Measurements from ENCODE around the gene SLC26A11. TPM values are rescaled to one million over a fixed set of nuclear protein-coding genes. Genes with fewer than 3 reads are reported as not detected.

SLC26A11 gene
- total RNA-seq, 4 donors from 2014 or later = 10.0 to 38.7 (median 16.0) TPM

DNA sequence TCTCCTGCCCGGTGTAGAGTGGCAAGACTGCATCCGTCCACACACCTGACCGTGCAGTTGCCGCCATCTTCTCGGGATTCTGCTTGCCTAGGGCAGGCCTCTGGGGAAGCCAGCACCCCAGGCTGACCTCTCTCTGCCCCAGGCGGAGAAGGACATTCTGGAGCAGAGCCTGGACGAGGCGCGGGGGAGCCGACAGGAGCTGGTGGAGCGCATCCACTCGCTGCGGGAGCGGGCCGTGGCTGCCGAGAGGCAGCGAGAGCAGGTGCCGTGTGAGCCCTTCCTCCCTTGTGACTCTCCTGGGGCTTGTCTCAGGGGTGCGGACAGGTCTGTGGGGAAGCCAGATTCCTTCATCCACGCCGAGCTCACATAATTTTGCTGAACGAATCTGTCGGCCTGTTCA is 30.6 kb upstream of the SLC26A11 start:
- H3K4me3 ChIP-seq = no peak overlapping the region
- DNase-seq = no peak
- H3K27ac ChIP-seq = no peak overlapping the region
- no peaks in the 10 kb centered on the region for H3K27me3 ChIP-seq
- H3K36me3 ChIP-seq = no peaks in the 10 kb centered on the region
- H3K9me3 ChIP-seq = no peaks in the 10 kb centered on the region
- TF ChIP-seq POLR2A (IDR thresholded peaks at IDR 0.05) = no peak
- TF ChIP-seq, protein P1, sequence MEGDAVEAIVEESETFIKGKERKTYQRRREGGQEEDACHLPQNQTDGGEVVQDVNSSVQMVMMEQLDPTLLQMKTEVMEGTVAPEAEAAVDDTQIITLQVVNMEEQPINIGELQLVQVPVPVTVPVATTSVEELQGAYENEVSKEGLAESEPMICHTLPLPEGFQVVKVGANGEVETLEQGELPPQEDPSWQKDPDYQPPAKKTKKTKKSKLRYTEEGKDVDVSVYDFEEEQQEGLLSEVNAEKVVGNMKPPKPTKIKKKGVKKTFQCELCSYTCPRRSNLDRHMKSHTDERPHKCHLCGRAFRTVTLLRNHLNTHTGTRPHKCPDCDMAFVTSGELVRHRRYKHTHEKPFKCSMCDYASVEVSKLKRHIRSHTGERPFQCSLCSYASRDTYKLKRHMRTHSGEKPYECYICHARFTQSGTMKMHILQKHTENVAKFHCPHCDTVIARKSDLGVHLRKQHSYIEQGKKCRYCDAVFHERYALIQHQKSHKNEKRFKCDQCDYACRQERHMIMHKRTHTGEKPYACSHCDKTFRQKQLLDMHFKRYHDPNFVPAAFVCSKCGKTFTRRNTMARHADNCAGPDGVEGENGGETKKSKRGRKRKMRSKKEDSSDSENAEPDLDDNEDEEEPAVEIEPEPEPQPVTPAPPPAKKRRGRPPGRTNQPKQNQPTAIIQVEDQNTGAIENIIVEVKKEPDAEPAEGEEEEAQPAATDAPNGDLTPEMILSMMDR (IDR thresholded peaks at IDR 0.05) = no peak
- intact Hi-C loops (cut with DNase I; ENCODE audit: low total_unique reads) = no loop called here
- no peaks in the 10 kb centered on the region for H3K4me1 ChIP-seq

DNA sequence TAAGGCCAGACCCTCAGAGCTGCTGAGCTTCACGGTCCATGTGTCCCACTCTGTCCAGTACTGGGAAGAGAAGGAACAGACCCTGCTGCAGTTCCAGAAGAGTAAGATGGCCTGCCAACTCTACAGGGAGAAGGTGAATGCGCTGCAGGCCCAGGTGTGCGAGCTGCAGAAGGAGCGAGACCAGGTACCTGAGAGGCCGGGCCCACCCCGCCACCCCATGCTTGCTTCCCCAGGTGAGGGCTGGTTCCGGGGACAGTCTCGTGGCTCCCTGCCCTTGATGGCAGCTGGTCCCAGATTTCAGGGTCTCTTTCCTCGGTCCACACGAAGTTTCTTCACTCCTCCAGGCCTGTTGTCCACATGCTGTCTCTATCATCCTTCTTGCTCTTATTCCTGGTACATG is 29.5 kb upstream of the SLC26A11 start:
- H3K27me3 ChIP-seq = no peaks in the 10 kb centered on the region
- DNase-seq = no peak
- no peak overlapping the region for H3K27ac ChIP-seq
- no peaks in the 10 kb centered on the region for H3K36me3 ChIP-seq
- intact Hi-C loops (cut with DNase I; ENCODE audit: low total_unique reads) = no loop called here
- TF ChIP-seq, protein P1 (IDR thresholded peaks at IDR 0.05) = no peak
- no peak for TF ChIP-seq POLR2A (IDR thresholded peaks at IDR 0.05)
- no peak overlapping the region for H3K4me3 ChIP-seq
- no peaks in the 10 kb centered on the region for H3K9me3 ChIP-seq
- no peaks in the 10 kb centered on the region for H3K4me1 ChIP-seq

DNA sequence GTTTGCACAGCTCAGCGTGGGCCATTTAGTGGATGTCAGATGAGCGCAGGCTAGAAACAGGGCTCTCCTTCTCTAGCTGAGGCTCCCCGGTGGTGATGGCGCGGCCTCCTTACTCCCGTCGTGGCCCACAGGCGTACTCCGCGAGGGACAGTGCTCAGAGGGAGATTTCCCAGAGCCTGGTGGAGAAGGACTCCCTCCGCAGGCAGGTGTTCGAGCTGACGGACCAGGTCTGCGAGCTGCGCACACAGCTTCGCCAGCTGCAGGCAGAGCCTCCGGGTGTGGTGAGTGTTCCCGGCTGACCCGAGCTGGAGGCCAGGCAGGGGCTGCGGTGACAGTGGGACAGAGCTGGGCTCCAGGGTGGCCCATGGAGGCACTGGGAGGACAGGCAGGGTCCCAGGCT is 29.0 kb upstream of the SLC26A11 start:
- TF ChIP-seq POLR2A (IDR thresholded peaks at IDR 0.05) = no peak
- TF ChIP-seq, protein P1 (IDR thresholded peaks at IDR 0.05) = no peak
- Histone ChIP-seq H3K36me3 (no peaks in the 10 kb centered on the region), H3K4me1 (no peaks in the 10 kb centered on the region), H3K27ac (no peak overlapping the region), H3K9me3 (no peaks in the 10 kb centered on the region), H3K27me3 (no peaks in the 10 kb centered on the region), H3K4me3 (no peak overlapping the region)
- DNase-seq = no peak
- intact Hi-C loops (cut with DNase I; ENCODE audit: low total_unique reads) = no loop called here

DNA sequence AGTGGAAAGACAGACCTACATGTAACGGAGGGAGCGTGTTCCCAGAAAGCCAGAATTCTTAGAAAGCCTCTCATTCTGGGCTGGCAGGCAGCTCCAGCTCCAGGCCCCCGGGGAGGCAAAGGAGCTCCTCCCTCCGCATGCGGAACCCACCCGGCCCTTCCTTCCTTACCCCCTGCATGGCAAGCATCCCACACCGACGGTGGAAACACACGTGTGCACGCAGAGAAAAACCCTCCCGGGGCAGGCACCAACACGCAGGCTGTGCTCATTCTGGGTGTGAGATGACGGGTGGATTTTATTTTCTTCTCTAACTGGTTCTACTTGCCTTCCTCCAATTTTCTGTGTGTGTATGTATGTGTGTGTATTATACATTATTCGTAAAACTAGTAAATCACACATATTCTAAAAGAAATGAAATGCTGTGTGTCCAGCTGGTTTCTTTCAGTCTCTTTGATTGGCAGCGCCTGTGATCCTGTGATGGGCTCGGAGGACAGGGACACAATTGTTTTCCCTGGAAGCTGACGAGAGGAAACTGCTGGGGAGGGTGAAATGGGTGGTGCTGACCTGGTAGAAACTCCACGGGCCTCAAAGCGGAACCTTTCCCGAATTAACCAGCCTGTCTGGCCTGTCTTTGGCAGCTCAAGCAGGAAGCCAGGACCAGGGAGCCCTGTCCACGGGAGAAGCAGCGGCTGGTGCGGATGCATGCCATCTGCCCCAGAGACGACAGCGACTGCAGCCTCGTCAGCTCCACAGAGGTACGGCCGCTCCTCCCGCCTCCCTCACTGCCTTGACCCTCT is 28.2 kb upstream of the SLC26A11 start:
- no peaks in the 10 kb centered on the region for H3K27me3 ChIP-seq
- intact Hi-C loops (cut with DNase I; ENCODE audit: low total_unique reads) = no loop called here
- TF ChIP-seq, protein P1 (IDR thresholded peaks at IDR 0.05) = no peak
- TF ChIP-seq POLR2A (IDR thresholded peaks at IDR 0.05) = no peak
- DNase-seq = no peak
- H3K4me1 ChIP-seq = no peaks in the 10 kb centered on the region
- no peak overlapping the region for H3K27ac ChIP-seq
- H3K4me3 ChIP-seq = no peak overlapping the region
- no peaks in the 10 kb centered on the region for H3K9me3 ChIP-seq
- H3K36me3 ChIP-seq = no peaks in the 10 kb centered on the region

DNA sequence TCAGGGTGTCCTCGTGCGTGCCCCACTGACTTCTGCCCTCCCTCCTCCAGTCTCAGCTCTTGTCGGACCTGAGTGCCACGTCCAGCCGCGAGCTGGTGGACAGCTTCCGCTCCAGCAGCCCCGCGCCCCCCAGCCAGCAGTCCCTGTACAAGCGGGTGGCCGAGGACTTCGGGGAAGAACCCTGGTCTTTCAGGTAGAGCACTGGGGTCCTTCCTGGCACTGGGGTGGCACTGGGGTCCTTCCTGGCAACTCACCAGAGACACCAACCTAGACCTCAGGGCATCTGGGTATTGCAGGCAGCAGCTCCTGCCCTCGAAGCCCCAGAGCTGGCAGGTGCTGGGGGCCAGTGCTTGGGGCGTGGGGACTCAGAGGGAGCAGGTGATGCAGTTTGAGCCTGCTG is 25.1 kb upstream of the SLC26A11 start:
- H3K27me3 ChIP-seq = no peaks in the 10 kb centered on the region
- intact Hi-C loops (cut with DNase I; ENCODE audit: low total_unique reads) = no loop called here
- DNase-seq = no peak

More for the DNA sequence above, 25.1 kb upstream of the SLC26A11 start:
- H3K9me3 ChIP-seq = no peaks in the 10 kb centered on the region
- H3K4me3 ChIP-seq = no peak overlapping the region
- TF ChIP-seq POLR2A (IDR thresholded peaks at IDR 0.05) = no peak
- TF ChIP-seq, protein P1 (IDR thresholded peaks at IDR 0.05) = no peak
- no peaks in the 10 kb centered on the region for H3K4me1 ChIP-seq
- no peaks in the 10 kb centered on the region for H3K36me3 ChIP-seq
- no peak overlapping the region for H3K27ac ChIP-seq

All from uterus (tissue), 4 donors.